ENCODE data around the gene MPI. TPM values are rescaled to one million over a fixed set of nuclear protein-coding genes. Genes with fewer than 3 reads are reported as not detected.

The MPI gene
- total RNA-seq, 3 donors from 2014 or later (not counting 1 experiment from before 2014, with no cell fraction given) = 15.7 to 20.4 (median 18.8) TPM

GRCh38 chr15:74855857-74856256, 34.0 kb upstream of the MPI start:
- Mint-ChIP-seq H3K27me3 (ENCODE audit: low read depth in 2 of 2) (no peaks in the 10 kb centered on the region), H3K4me1 (peaks cover 33 to 38% of the 10 kb centered on the region in 2 donors), H3K9me3 (no peaks in the 10 kb centered on the region), H3K27ac (peak overlapping the region in 1 of 2 donors; percentile 80), H3K36me3 (no peaks in the 10 kb centered on the region), H3K4me3 (peak overlapping the region; percentile 9)
- H3K4me3 ChIP-seq (ENCODE audit: low read length) = no peak overlapping the region
- intact Hi-C loops (cut with micrococcal nuclease) = no loop called here
- H3K9me3 ChIP-seq (ENCODE audit: control insufficient read depth, insufficient read depth, low read length) = no peaks in the 10 kb centered on the region
- H3K36me3 ChIP-seq (ENCODE audit: control insufficient read depth, insufficient read depth, low read length) = peaks cover 36% of the 10 kb centered on the region
- no peaks in the 10 kb centered on the region for H3K27me3 ChIP-seq (ENCODE audit: control insufficient read depth, insufficient read depth, low read length)
- peaks cover 38% of the 10 kb centered on the region for H3K4me1 ChIP-seq (ENCODE audit: control insufficient read depth, insufficient read depth, low read length)
- no peak overlapping the region for H3K27ac ChIP-seq (ENCODE audit: low read length)
- no peak for TF ChIP-seq CTCF (IDR thresholded peaks at IDR 0.05)
- DNase-seq (no peak), ATAC-seq (no peak)
- 90% methylated on average over 2 of the region's 2 CpGs for WGBS (ENCODE audit: insufficient coverage)

- H3K4me3 ChIP-seq (ENCODE audit: low read length) = no peak overlapping the region
- intact Hi-C loops (cut with micrococcal nuclease) = no loop called here
- ATAC-seq (no peak), DNase-seq (no peak)
- H3K4me1 ChIP-seq (ENCODE audit: control insufficient read depth, insufficient read depth, low read length) = peaks cover 38% of the 10 kb centered on the region
- no peaks in the 10 kb centered on the region for H3K9me3 ChIP-seq (ENCODE audit: control insufficient read depth, insufficient read depth, low read length)
- no peak overlapping the region for H3K27ac ChIP-seq (ENCODE audit: low read length)
- no peaks in the 10 kb centered on the region for H3K27me3 ChIP-seq (ENCODE audit: control insufficient read depth, insufficient read depth, low read length)
- 86% methylated on average over 1 of the region's 1 CpG for WGBS (ENCODE audit: insufficient coverage)
- no peak for TF ChIP-seq CTCF (IDR thresholded peaks at IDR 0.05)
- no peaks in the 10 kb centered on the region for H3K9me3 Mint-ChIP-seq
- no peak overlapping the region for H3K4me3 Mint-ChIP-seq
- H3K27ac Mint-ChIP-seq = peak overlapping the region; percentile 61 to 88
- peaks cover 29% of the 10 kb centered on the region for H3K36me3 ChIP-seq (ENCODE audit: control insufficient read depth, insufficient read depth, low read length)
- H3K36me3 Mint-ChIP-seq = no peaks in the 10 kb centered on the region
- H3K4me1 Mint-ChIP-seq = peaks cover 38 to 43% of the 10 kb centered on the region in 2 donors
- no peaks in the 10 kb centered on the region for H3K27me3 Mint-ChIP-seq (ENCODE audit: low read depth in 2 of 2)
Measured at GRCh38 chr15:74856537-74856936, 33.3 kb upstream of the MPI start.

- Mint-ChIP-seq H3K9me3 (no peaks in the 10 kb centered on the region), H3K27me3 (ENCODE audit: low read depth in 2 of 2) (no peaks in the 10 kb centered on the region), H3K4me3 (no peak overlapping the region), H3K36me3 (no peaks in the 10 kb centered on the region), H3K27ac (peak overlapping the region; percentile 61 to 88), H3K4me1 (peaks cover 38 to 44% of the 10 kb centered on the region in 2 donors)
- 37% methylated on average over 5 of the region's 5 CpGs for WGBS (ENCODE audit: insufficient coverage)
- Histone ChIP-seq H3K4me3 (ENCODE audit: low read length) (no peak overlapping the region), H3K9me3 (ENCODE audit: control insufficient read depth, insufficient read depth, low read length) (no peaks in the 10 kb centered on the region), H3K27me3 (ENCODE audit: control insufficient read depth, insufficient read depth, low read length) (no peaks in the 10 kb centered on the region), H3K4me1 (ENCODE audit: control insufficient read depth, insufficient read depth, low read length) (peaks cover 38% of the 10 kb centered on the region), H3K27ac (ENCODE audit: low read length) (peak overlapping the region; percentile 34), H3K36me3 (ENCODE audit: control insufficient read depth, insufficient read depth, low read length) (peaks cover 23% of the 10 kb centered on the region)
- intact Hi-C loops (cut with micrococcal nuclease) = no loop called here
- ATAC-seq = peak in 2 of 3 donors; percentile 48 to 57
- TF ChIP-seq CTCF (IDR thresholded peaks at IDR 0.05) = no peak
- DNase-seq = no peak
Measured at GRCh38 chr15:74857082-74857655, 32.7 kb upstream of the MPI start.

Measured in natural killer cell (primary cell).